AG10803 (cell line): ENCODE measurements around the gene GPR146.

Experiments
- DNase-seq: peaks from one replicate; pipeline ENCODE4 v3.0.0; 2010; ENCODE audit warnings: low read depth
- H3K4me3 ChIP-seq: 2 replicates; pipeline ENCODE4 v1.5.1; 2011; ENCODE audit warnings: mild to moderate bottlenecking, low read length, control low read depth
- TF ChIP-seq, protein P1 (sequence below): conservative IDR thresholded peaks from 2 replicates; pipeline ENCODE4 v1.5.1; 2011; ENCODE audit warnings: mild to moderate bottlenecking, low read length, control low read depth, inconsistent platforms

GPR146 gene

DNA sequence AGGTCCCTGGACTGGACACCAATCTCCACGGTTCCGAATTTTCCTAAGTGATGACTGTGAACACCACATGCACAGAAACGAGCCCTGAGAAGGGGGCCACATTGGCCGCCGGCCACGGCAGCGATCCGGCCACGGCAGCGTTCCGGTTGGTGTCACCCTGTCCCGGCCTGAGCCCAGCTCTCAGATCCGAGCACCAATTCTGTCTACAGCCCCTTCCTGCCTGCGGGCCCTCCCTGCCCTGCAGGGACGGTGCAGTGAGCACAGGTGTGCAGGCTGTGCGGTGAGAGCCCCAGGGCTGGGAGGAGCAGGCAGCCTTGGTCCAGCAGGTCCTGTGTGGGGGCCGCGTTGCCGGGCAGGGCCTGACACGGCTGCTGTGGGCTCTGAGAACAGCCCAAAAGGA lies 29.7 kb upstream of the GPR146 start:
- H3K4me3 ChIP-seq: no peak overlapping the region
- TF ChIP-seq, protein P1, sequence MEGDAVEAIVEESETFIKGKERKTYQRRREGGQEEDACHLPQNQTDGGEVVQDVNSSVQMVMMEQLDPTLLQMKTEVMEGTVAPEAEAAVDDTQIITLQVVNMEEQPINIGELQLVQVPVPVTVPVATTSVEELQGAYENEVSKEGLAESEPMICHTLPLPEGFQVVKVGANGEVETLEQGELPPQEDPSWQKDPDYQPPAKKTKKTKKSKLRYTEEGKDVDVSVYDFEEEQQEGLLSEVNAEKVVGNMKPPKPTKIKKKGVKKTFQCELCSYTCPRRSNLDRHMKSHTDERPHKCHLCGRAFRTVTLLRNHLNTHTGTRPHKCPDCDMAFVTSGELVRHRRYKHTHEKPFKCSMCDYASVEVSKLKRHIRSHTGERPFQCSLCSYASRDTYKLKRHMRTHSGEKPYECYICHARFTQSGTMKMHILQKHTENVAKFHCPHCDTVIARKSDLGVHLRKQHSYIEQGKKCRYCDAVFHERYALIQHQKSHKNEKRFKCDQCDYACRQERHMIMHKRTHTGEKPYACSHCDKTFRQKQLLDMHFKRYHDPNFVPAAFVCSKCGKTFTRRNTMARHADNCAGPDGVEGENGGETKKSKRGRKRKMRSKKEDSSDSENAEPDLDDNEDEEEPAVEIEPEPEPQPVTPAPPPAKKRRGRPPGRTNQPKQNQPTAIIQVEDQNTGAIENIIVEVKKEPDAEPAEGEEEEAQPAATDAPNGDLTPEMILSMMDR: no peak
- no peak for DNase-seq

DNA sequence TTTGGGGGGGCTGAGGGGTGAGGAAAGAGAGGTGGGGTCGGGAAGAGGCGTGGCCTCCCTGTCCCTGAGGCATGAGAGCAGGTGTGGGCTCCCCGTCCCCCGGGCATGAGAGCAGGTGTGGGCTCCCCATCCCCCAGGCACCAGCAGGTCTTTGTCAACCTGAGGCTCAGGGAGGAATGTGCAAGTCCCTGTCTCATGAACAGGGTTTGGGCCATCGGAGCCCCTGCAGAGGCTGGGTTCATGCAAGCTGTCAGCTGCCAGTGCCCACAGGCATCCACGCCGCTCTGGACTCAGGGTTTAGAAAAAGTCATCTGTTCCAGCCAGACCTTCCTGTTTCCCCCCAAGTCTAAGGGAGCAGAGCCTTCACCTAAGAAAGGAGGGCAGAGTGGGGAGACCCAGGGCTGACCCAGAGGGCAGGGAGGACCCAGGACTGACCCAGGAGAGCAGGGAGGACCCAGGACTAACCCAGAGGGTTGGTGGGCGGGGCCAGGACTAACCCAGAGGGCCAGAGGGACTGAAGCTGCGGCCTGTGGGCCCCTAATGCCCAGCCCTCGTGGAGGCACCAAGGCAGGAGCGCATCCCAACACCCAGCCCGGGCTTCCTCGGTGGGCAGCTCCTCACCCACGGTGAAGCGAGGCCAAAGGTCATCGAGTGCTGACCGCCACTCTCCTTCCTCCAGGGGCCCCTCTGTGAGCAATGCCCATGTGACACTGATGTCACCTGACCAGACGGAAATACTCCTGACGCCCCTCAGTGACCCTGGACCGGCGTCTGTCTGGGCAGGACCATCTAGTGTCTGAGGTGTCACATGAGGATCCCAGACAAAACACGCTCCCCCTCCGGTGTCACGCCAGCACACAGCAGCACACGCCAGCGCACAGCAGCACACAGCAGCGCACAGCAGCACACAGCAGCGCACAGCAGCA lies 28.9 kb upstream of the GPR146 start:
- no peak overlapping the region for H3K4me3 ChIP-seq
- DNase-seq: no peak
- TF ChIP-seq, protein P1: no peak

DNA sequence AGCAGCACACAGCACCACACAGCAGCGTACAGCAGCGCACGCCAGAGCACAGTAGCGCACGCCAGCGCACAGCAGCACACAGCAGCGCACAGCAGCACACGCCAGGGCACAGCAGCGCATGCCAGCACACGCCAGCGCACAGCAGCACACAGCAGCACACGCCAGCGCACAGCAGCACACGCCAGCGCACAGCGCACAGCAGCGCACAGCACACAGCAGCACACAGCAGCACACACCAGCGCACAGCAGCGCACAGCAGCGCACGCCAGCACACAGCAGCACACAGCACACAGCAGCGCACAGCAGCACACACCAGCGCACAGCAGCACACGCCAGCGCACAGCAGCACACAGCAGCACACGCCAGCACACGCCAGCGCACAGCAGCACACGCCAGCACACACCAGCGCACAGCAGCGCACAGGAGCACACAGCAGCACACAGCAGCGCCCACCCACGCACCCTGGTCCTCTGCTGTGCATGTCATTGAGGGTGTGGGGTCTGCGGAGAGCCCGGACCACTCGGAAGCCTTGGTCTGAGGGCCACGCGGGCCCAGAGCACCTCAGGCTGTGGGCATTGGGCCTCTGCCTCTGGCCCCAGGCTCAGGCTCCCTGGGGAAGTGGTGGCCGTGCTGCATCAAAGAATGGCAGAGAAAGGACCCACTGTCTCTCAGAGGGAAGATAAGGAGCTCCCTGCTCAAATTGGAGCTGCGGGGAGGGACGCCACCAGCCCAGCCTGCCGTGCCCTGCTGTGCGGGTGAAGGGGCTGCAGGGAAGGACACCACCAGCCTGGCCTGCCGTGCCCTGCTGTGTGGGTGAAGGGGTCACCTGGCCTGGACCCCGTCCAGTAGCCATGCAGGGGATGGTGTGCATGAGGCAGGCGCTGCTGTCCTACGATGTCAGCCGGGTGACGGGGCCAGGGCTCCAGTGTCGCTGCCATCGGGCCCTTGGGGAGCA lies 27.5 kb upstream of the GPR146 start:
- DNase-seq: no peak
- TF ChIP-seq, protein P1: no peak
- H3K4me3 ChIP-seq: no peak overlapping the region

DNA sequence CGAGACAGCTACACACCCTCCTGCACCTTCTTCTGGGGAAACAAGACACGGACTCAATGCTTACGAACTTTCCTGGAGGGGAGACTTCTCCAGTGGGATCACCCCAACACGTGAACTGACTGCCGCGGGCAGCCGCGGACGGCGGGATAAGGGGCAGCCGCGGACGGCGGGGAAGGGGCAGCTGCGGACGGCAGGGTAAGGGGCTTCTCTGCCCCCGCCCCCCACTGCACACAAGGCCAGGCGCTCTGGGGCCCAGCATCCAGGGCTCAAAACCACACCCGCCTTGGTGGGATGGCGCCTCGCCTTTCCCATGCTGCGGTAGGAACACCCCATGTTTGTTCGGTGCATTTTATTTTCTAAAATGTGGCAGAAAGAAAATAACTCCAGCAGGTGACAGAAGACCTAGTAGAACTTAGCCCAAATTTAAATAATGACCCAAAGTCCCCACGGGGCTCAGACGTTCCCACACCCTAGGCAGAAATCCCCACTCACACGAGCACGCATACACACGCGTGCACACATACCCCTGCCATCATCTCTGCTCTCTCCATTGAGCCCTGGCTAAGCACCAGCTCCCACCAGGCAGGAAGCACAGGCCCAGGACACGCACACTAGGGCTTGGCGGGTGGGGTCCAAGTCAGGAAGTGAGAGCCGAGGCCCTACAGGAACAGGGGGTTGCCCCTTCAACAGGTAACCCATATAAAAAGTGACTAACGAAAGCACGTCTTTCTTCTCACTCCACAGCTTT lies 26.6 kb upstream of the GPR146 start:
- DNase-seq: no peak
- no peak overlapping the region for H3K4me3 ChIP-seq
- TF ChIP-seq, protein P1: no peak

DNA sequence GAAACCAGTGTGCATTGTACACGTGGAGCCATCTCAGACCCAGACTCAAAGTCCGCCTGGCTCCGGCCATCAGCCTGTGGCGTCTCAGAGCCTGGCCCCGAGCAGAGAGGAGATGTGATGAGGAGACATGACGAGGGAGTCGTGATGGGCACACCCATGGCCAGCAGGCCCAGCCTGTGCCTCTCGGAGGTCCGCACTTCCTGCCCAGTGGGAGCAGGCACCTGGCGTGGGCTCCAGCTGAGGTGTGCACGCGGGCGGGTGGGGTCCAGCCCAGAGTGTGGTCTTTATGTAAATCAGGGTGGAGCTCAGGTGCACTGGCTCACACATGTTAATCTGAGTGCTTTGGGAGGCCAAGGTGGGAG lies 26.0 kb upstream of the GPR146 start:
- TF ChIP-seq, protein P1: no peak
- DNase-seq: no peak
- H3K4me3 ChIP-seq: no peak overlapping the region

DNA sequence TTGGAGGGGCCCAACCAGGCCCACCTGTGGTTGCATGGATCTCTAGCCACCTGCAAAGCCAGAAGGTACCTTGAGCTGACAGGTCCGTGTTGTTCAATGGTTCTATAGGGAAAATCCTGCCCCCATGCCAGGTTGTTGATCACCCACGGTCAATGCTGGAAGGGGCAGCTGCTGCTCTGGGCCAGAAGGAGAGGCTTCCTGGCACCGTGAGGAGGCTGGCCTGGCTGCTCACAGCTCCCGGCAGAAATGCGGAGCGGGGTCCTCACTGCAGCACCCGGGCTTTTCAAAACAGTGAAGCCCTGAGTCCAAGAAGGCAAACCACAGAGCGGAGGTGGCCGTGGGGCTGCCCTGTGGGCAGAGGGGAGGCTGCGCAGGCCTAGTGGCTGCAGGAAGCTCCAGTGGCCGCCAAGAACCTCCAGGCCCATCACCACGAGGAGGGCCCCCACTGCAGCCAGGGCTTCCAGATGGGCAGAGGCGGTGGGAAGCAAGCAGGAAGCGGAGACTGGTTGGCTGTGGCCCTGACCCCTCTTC lies 25.0 kb upstream of the GPR146 start:
- H3K4me3 ChIP-seq: no peak overlapping the region
- DNase-seq: no peak
- TF ChIP-seq, protein P1: no peak
